Stimulated activated CD8-positive, alpha-beta memory T cell treated with anti-CD3 and anti-CD28 coated beads, Interleukin-7, amount 100 ng/mL, for 24 hours (primary cell): ENCODE measurements around the gene LPAR4.
"Not testable (repeated sequence)": the region's sequence is repeated elsewhere in the genome, so short reads cannot be mapped to it uniquely, and the experiment has no call there.

Experiments used
- DNase-seq: peaks from one replicate; pipeline ENCODE4 v3.0.0-alpha.2; 2020; ENCODE audit warnings: low read depth

The LPAR4 gene, protein sequence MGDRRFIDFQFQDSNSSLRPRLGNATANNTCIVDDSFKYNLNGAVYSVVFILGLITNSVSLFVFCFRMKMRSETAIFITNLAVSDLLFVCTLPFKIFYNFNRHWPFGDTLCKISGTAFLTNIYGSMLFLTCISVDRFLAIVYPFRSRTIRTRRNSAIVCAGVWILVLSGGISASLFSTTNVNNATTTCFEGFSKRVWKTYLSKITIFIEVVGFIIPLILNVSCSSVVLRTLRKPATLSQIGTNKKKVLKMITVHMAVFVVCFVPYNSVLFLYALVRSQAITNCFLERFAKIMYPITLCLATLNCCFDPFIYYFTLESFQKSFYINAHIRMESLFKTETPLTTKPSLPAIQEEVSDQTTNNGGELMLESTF

DNA sequence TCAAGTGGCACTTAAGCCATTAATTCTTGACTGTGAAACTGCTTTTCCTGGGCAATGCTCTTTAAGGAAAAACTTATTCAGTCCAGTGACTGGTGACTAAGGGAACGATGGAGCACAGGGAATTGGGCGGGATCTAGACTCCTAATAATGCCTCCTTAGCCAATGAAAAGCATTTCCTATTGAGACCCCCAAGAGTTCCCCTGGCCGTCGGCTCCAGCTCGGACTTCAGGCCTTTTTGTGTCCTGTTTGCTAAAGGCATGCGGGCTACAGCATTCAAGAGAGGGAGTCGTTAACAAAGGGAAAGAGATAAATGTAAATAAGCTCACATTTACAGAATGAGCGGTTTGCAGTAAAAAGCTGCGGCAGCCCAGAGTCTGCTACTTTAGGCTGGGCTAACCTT lies at the start of gene LPAR4:
Gene LPAR4, plus strand, starts transcription at position 232 of the 400 bp plus-strand sequence. CDS start 7,150 bp downstream, outside the sequence.
- DNase-seq, result no peak

DNA sequence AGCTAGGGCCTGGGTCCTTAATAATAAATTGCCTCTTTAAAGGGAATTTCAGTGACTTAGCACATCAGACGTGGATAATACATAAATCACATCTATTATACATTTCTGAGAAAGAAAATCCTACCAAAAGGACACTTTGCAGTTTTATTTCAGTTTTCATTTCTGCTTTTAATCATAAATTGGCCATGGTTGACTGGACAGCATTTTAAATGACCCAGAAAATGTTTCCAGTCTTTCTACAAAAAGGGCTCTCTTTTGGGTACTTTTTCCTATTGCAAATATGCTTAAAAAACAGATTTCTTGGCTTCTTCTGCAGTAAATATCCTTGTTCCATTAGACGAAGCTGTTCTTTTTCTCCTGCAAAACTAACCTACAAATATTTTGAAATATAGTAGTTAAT lies 41.4 kb upstream of the LPAR4 start:
- DNase-seq, result no peak

DNA sequence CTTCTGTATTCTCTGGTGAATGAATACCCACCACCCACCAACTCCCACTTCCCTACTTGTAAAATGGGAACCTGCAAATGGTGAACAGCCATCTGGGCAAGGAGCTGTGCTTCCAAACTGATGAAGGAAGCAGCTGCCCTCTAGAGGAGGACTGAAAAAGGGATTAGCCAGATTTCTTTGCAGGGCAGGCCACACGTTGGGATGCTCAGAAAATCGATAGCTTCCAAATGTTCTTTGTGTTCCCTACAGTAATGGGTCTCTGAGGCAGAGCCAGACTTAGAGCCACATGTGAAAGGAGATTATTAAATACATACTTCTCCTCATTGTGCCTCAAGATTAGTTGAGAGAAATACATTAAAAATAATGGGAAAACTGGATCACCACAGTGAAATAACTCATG lies 39.3 kb upstream of the LPAR4 start:
- no peak for DNase-seq

DNA sequence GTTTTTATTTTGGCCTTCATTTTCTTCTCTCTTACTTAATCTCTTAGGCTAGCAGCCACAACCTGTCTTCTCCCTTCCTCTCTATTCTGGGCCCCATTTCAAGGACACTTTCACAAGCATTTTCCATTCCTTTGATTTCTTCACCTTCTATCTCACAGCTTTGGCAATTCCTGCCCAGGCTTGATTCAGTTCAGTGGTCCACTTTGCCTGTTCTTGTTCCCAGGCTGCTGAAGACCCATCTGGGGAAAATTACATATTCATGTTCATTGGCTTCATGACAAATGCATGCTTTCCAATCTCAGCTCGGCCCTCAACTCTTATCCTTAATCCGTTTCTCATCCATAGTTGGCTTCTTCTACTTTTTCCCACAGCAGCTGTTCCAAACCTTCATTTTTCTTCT lies 38.7 kb upstream of the LPAR4 start:
- no peak for DNase-seq

DNA sequence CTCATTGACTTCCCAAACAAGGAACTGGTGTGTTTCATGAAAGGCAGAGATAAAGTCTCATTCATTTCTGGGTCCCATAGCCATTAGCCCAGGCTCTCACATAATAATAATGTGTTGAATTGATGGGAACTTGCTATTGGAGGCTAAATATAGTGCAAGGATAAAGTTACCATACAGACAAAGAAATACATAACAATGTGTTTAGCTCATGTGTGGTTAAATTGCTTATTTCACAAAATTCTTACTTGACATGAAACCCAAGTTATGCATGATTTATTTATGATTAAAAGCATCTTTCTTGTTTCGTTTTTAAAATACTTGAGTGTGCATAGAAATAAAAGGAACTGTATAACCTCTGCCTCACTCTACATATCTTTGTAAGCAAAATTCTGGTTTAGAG lies 37.3 kb upstream of the LPAR4 start:
- no peak for DNase-seq

DNA sequence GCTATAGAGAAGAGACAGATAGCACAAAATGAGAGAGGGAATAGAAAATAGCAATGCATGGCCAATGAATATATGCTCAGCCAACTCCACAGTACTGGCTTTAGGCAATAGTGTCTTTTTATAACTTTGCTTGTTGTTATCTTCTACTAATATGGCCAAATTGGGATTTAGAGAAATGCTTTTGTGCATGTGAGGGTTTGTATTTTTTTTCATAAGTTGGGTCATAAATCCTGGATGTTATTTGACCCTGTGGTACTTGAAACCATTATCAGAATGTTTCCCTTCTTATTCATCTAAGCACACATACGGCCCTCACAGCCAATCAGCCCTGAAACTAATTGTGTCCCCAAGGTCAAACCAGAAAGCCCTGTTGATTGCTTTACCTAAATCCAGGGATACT lies 35.2 kb upstream of the LPAR4 start:
- no peak for DNase-seq

DNA sequence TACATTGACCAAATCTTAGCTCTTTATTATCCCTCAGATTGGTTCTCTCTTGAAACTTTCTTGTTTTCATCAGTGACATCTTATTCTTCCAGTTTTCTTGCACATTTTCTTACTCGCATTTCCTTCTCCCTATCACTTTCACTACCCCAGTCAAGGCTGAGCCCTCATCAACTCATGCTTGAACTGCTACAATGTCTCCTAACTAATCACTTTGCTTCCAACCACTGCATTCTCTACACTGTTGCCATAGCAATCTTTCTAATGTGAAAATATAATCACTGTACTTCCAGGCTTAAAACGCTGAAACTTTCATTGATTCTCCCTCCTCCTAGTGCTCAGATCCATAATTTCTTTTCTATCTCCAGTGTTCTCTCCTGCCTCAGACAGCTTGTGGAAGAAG lies 22.2 kb upstream of the LPAR4 start:
- DNase-seq, result no peak

DNA sequence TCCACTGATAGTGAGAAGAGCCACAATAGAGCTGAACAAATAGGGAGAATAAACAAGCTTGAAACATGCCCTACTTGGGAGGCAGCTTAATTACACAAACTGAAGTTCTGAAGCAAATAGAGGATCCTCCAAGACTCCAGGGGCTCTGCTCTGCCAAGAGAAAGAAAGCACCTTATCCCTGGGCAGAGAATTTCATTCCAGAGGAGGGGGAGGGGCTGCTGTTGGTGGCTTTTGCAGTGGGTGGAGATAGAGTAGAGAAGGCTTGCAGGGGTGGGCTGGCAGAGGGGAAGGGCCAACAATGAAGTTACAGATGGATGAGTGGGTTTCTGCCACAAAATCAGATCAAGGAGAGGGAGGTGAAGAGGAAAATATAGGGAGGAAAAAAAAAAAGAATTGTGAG lies 1.0 kb upstream of the LPAR4 start:
- no peak for DNase-seq

DNA sequence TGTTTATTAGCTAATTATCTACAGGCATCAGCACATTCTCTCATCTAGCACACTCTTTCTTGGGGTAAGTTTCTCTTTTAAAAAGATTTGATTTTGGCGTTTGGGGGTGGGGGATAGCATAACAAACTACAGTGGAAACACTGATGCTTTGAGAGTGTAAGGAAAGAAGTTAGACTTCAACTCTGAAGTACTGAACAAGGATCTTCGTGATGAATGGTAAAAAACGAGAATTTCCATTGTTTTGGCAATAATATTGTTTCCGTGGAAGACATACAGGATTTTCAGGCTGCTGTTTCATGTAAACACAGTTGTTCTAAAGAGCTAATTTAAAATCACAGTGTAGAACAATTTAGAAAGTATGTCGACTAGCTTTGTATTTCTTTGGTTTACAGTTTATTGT lies 451 bp downstream of the LPAR4 start:
- no peak for DNase-seq

DNA sequence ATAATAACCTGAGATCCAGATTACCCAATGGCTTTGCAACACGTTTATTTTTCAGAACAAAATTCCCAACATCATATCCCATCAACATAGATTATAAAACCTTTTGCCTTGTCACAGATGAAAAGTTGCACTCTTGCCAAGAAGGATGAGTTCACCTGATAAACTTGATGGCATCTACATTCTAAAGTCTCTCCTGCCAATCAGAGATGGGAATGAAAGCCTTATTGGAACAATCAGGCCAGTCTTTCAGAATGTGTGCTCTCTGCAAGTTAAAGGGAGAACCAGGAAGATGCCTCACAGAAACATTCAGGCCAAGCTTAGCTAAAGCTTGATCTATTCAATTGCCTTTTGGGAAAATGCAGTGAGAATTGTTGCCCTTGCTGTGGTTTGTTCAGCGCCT lies 1.3 kb downstream of the LPAR4 start:
- no peak for DNase-seq

DNA sequence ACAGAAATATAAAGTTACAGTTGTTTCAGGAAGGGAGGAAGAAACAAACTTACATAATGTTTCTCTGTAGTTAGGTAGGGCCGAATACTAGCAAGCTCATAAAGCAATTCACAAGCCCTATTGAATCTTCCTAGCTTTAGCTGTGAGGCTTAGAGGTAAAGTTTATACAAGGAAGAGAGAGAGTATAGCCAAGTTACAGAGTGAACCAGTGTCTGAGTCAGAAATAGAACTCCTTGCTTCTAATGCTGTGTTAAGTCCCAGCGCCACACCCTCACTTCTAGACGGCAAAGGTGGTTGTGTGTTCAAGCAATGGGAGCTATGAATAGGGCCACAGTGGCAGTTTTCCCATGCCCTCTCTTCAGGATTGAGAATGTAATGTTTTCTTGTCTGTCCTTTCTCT lies 6.1 kb downstream of the LPAR4 start:
- no peak for DNase-seq

DNA sequence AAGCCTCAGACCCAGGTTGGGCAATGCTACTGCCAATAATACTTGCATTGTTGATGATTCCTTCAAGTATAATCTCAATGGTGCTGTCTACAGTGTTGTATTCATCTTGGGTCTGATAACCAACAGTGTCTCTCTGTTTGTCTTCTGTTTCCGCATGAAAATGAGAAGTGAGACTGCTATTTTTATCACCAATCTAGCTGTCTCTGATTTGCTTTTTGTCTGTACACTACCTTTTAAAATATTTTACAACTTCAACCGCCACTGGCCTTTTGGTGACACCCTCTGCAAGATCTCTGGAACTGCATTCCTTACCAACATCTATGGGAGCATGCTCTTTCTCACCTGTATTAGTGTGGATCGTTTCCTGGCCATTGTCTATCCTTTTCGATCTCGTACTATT lies 7.4 kb downstream of the LPAR4 start:
- no peak for DNase-seq

DNA sequence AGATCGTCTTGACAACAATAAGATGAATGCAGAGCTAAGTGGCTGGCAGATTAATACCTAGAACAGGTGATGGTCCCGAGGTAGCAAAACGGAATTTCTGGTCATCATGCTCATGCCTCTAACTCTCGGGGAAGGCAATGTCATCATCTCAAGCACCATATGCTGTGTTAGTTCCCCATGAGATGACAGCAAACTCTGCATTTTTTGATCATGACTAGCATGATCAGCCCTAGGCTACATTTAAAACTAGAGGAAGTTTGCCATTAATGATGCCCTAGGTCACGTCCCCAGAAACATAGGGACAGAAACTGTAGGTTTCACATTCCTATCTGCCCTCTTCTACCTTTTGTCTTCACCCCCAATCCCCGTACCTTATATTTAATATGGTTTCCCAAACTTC lies 11.6 kb downstream of the LPAR4 start:
- no peak for DNase-seq

DNA sequence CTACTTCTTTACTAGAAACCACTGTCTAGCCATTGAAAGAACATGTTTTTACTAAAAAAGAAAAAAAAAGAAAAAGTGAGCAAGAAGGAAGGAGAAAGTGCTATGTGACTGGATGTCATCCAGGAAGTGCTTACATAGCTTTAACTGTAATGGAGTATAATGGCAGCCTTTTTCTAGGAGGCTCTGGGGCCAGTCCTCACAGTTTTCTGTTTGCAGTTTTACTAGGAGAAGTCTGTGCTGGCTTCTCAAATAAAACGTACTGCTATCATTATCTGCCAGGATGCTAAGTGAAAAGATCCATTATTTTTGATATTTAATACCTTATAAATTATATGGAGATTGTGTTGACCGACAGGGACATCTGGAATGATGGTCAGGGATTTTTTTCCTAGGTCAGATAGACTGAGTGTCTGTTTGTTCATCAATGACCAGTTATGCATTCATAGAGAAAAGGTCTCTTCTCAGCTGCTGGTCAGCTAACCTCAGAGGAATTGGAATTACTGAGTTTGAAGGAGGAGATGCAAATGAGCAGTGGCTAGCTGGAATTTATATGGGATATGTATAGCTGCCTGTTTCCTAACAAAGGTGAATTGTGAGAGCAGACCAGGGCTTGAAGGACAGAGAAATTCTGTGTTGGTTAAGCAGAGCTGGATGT lies 21.7 kb downstream of the LPAR4 start:
- DNase-seq, result no peak

DNA sequence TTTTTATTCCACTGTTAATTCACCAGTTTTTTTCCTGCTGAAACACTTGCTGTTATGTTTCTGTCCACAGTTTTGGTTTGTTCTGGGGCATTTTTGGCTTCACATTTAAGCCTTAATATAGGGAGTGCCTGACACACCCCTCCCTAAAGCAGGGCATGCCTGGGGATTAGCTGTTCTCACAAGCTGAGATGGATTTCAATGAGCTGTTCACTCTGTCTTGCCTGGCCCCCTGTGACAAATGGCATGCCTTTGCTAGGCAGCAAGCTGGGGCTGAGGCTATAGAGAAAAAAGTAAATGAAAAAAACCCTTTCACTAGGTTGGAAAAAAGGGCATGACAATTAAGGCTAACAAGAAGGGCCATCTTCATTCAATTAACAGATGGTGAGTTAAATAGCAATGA lies 22.4 kb downstream of the LPAR4 start:
- DNase-seq, result no peak

DNA sequence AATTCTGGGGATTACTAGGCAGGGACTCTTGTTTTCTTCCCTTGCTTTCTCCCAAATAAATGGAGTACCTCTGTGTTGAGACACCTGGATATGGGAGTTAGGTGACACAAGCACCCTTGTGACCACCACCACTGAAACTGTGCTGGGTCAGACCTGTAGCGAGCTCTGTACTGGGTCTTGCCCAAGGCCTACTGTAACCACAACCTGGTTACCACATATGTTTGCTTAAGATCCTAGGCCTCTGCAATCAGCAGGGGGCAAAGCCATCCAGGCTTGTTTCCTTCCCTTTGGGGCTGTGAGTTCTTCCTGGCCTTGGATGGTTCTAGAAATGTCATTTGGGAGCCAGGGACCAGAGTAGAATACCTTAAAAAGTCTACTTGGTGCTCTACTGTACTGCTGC lies 49.4 kb downstream of the LPAR4 start:
- no peak for DNase-seq

DNA sequence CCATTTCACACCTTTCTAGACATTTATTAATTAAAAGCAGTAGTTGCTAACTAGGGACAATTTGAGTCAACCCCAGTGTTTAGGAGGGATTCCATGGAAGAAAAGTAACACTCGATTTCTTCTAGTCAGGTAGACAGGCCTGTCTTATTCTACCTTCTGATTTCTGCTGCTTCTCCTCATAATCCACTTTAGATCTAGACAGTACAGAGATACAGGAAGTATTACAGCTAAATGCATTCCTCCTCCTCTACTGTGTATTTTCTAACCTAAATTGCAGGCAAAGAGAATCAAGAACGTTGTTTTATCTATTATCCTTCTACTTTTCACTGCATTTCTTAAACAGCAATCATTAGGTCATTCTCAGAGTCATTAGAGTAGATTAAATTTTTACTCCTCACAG lies 52.6 kb downstream of the LPAR4 start:
- no peak for DNase-seq

DNA sequence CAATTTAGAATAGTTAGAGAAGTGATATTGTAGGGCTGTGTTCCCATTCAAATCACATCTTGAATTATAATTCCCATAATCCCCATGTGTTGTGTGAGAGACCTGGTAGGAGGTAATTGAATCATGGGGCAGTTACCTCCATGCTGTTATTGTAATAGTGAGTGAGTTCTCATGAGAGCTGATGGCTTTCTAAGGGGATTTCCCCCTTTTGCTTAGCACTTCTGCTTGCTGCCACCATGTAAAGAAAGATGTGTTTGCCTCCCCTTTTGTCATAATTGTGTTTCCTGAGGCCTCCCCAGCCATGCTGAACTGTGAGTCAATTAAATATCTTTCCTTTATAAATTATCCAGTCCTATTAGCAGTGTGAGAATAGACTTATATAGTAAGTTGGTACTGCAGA lies 53.2 kb downstream of the LPAR4 start:
- DNase-seq, result no peak

DNA sequence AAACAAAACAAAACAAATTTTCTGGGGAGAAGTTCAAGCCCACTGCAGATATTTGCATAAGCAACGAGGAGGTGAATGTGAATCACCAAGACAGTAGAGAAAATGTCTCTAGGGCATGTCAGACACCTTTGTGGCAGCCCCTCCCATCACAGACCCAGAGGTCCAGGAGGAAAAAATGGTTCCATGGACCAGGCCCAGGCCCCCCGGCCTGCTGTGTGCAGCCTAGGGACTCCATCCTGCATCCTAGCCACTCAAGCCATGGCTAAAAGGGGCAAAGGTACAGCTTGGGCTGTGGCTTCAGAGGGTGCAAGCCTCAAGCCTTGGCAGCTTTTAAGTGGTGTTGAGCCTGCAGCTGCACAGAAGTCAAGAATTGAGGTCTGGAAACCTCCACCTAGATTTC lies 54.0 kb downstream of the LPAR4 start:
- no peak for DNase-seq

DNA sequence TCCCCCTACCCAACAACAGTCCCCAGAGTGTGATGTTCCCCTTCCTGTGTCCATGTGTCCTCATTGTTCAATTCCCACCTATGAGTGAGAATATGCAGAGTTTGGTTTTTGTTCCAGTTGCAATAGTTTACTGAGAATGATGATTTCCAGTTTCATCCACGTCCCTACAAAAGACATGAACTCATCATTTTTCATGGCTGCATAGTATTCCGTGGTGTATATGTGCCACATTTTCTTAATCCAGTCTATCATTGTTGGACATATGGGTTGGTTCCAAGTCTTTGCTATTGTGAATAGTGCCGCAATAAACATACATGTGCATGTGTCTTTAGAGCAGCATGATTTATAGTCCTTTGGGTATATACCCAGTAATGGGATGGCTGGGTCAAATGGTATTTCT lies 55.0 kb downstream of the LPAR4 start:
- not testable (repeated sequence) for DNase-seq
